Sciatic nerve (tissue), 2 donors: ENCODE data around the gene C11orf21. TPM values are rescaled to one million over a fixed set of nuclear protein-coding genes. Genes with fewer than 3 reads are reported as not detected.
A peak's percentile ranks its signal among the peaks of the same experiment; 100 is the strongest.
"Not testable (repeated sequence)": the region's sequence is repeated elsewhere in the genome, so short reads cannot be mapped to it uniquely, and the experiment has no call there.

ENCODE experiments used
- ATAC-seq: fragments of 200-7000 bp; cut with Tn5 transposase; one replicate; pipeline ENCODE4 v1.9.1; 2020; ENCODE audit warnings: mild to moderate bottlenecking, moderate library complexity
- DNase-seq: peaks from one replicate; pipeline ENCODE4 v3.0.0-alpha.2; 2020; ENCODE audit warnings: low spot score
- intact Hi-C: fragments of 100-400 bp; cut with DNase I; formaldehyde crosslinking; loops from one replicate; pipeline ENCODE4 v1.14.2; 2022
- total RNA-seq: library from RNA; stranded (reverse); fragmentation: NEBNext Ultra II Directional; extraction: Animal tissue kit (Norgen Biotek cat#: 25700); gene quantifications from one replicate; pipeline ENCODE4 v1.2.1, GENCODE V29; 2021
- donor health status: DM: no; HTN: no; CAD: no.
- donor health status: DM: no; HTN: no; CAD: no.

Gene C11orf21
- total RNA-seq, 1 donor from 2014 or later, result 3.1 TPM

- DNase-seq (peak; percentile 73), ATAC-seq (peak; percentile 95)
These were observed 14.6 kb downstream of the C11orf21 start for GRCh38 chr11:2287091-2287490.

GRCh38 chr11:2286350-2286749, 15.4 kb downstream of the C11orf21 start:
- DNase-seq, intact Hi-C loops, ATAC-seq: not testable (repeated sequence)

More at GRCh38 chr11:2287091-2287490, 14.6 kb downstream of the C11orf21 start:
- intact Hi-C loops, result no loop called here

- DNase-seq (no peak), ATAC-seq (no peak)
These were observed 21.5 kb downstream of the C11orf21 start for GRCh38 chr11:2280208-2280607.

DNA sequence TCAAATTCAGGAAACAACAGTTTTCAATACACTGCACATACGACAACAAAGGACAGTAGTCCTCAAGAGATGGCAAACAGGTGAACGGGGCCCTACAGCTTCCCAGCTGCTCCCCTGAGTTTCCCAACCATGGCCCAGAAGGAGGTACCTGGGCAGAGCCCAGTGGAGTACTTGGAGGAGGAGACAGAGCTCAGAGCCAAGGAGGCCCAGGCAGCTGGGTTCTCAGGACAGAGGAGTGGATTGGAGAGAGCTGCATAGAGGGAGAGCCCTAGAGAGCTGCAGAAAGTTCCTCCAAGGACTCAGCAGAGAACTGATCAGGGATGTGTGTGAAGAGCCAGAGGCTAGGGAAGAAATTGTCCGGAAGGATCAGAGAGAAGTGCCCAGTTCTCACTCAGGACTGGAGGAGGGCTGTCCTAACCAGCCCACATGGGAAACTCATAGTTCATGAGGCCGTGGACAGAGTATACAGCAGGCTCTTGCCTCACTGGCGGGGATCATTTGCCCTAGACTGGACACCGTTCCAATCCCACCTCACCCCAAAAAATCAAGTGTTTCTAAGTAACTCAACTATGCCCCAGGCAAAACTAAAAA, 23.7 kb downstream of the C11orf21 start:
- intact Hi-C loops, result no loop called here
- ATAC-seq, result peak; percentile 80
- DNase-seq, result no peak

More at GRCh38 chr11:2280208-2280607, 21.5 kb downstream of the C11orf21 start:
- intact Hi-C loops, result no loop called here

GRCh38 chr11:2277008-2277346, 24.7 kb downstream of the C11orf21 start:
- intact Hi-C loops, result no loop called here
- DNase-seq (peak; percentile 58), ATAC-seq (peak; percentile 52)

DNA sequence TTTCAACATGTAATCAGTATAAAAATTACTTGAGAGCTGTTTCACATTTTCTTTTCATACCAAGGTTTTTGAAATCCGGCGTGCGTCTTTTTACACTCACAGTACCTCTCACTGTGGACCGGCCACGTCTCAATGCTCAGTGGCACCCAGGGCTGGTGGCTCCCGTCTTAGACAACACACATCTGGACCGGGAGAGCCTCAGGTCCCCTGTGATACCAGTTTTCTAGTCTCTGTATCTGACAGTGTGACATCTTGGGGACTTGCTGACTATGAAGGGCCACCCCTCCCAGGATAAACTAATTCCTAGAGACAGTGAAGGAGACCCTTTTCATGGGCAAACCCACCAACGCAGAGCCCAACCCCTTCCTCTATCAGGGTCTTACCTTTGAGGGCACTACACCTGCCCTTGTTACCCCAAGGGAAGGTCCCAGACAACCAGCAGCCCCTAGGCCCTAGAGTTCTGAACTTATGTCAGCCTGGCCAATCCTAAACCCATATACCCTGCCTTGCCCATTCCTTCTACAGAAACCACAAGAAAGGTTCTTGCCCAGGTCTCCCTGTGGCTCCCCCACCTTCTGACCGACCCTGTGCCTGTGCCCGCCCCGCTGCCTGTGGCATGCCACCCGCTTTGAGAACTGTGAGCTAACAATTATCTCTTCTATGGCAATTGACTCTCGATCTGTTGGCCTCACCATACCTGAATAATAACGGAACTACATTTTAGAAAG, 25.3 kb downstream of the C11orf21 start:
- intact Hi-C loops, result no loop called here
- DNase-seq (peak; percentile 45), ATAC-seq (no peak)

DNA sequence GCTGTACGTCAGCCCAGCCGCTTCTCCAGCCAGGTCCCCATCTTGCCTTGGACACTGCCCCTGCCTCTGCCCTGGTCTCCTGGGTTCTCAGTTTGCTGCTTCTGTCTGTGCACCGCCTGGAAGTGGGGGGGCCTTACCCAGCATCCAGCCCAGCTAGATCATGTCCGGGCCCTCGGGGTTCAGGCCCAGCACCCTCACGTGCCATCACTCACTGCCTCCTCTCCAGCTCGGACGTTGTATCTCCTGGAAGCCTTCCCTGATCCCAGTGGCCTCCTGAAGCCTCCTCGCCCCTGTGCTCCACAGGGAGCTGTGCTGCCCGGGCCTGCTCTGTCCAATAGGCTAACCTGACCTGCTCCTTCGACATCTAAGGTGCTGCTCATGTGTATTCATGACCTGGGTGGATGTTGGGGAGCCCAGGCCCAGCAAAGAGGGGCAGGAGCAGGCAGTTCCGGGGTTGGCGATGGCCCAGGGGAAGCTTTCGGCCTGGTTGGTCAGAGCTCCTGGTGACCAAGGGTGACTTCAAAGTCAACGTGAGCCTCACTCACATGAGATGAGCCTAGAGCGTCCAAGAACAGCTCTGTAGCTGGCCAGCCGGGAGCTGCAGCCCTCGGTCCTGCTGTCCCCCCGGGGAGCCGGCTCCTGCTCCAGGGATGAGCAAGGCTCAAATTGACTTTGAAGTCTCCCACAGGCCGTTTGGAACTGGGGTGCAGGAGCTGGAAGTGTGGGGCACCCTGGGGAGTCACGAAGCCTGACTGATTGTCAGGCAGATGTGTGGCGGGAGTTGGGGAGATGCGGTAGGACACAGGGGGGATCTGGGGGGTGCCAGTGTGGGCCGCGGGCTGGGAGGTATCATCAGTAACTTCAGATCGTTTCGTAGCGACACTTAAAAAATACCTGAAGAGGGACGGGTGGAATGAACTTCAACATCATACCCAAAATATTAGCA, 26.1 kb downstream of the C11orf21 start:
- intact Hi-C loops, result no loop called here
- ATAC-seq (no peak), DNase-seq (peak; percentile 56)

GRCh38 chr11:2273771-2274170, 27.9 kb downstream of the C11orf21 start:
- DNase-seq (no peak), ATAC-seq (no peak)
- intact Hi-C loops, result no loop called here

GRCh38 chr11:2273311-2273710, 28.4 kb downstream of the C11orf21 start:
- intact Hi-C loops, result no loop called here
- DNase-seq (no peak), ATAC-seq (no peak)

DNA sequence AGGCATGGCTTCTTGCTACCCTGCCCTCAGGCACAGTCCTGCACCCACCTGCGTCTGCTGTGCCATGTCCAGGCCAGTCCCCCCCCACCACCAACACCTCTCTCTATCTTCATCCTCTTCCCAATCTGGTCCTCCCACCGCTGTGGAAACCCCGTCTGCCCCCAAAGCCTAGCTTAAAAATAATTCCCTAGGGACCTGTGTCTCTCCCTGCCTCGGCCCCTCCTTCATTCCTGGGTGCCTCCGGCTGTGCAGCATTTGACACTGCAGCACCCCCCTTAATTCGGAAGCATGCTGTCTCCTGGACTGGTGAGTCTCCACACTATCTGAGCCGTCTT, 28.8 kb downstream of the C11orf21 start:
- DNase-seq (peak; percentile 45), ATAC-seq (no peak)
- intact Hi-C loops, result no loop called here

DNA sequence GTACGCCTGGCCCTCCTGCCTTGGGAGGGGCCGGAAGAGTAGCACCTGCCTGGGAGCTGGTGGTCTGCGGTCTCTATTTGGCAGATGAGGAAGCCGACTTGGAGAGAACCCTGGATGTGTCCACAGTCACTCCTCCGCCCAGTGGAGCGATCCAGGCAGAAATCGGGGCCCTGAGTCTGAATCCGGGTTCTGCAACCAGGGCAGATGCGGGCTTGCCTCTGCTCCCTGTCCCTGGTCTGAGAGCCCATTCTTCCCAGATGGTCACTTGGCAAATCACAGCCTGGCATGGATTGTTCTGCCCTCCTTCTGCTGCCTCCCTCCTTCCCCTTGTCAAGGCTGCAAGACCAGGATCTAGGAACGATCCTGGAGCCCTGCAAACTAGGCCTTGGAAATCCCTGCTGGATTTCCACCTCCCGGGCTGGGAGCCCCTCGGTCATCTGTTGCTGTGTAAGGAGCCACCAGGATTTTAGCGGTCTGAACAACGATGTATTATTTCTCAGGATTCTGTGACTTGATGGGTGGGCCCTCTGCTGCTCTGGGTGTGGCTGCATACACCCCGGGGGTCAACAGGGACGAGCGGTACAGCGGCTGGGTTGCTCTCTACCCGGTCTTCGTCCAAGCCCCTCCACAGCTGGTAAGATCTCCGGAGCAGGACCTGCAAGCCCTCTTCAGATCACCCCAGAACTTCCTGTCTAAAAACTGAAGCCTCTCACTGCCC, 29.3 kb downstream of the C11orf21 start:
- intact Hi-C loops, result no loop called here
- no peak for DNase-seq
- ATAC-seq, result no peak

DNA sequence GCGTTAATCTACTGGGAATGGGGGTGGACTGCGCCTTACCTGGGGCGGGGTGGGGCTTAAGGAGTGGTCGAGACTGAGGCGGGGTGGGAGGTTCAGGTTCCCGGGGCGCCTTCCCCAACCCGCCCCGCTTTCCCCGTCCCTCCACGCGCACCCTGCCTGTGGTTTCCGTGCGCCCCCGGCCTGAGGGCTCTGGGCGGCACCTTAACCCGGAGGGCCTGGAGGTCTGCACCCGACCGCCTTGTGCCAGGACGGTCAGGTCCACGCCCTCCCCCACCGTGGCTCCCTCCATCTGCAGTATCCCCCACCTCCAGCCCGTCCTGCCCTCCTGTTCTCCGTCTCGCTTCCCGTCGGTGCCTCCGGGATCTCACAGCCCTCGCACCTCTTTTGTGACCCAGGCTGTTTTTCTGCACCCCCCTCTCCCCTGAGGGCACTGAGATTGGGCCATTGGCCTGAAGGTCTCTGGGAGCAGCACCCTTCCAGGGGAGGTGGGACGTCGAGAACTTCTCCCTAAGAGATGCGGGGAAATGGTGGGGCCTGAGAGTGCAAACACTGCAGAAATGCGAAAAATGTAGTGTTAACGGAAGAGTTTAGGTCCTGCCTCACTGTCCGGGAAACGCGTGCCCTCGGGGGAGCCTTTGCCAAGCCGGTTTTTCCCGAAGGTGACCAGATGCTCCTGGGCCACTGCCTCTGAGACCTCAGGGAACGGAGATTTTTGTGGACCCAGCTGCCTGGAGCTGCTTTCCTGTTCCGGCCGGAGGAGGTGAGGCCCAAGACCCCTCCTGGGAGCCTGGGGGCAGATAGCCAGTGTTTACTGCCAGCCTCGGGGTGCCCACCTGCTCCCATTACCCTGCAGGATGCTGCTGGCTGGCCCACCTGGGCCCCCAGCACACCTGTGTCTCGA, 30.1 kb downstream of the C11orf21 start:
- DNase-seq (peak; percentile 54), ATAC-seq (no peak)
- intact Hi-C loops, result no loop called here

DNA sequence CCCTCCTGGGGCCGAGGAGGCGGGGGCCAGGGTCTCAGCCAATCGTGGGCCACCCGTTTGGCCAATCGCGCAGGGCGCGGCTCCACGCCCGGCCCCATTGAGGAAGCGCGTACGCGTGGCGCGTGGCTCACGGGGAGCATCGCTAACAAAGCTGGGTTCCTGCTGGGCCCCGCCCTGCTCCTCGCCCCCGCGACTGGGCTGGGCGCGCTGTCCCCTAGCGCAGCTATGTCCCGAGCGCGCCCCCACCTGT, 30.7 kb downstream of the C11orf21 start:
- DNase-seq (peak; percentile 63), ATAC-seq (peak; percentile 60)
- intact Hi-C loops, result no loop called here

GRCh38 chr11:2270322-2271076, 31.2 kb downstream of the C11orf21 start, which contains the start of gene ASCL2:
ASCL2 (minus strand) TSS chr11:2270588; CDS start chr11:2270332, 256 bp downstream.
- ATAC-seq (no peak), DNase-seq (peak; percentile 61)
- intact Hi-C loops, result no loop called here

- intact Hi-C loops, result no loop called here
- ATAC-seq, result peak; percentile 35
These were observed 32.0 kb downstream of the C11orf21 start for GRCh38 chr11:2269601-2270321.

DNA sequence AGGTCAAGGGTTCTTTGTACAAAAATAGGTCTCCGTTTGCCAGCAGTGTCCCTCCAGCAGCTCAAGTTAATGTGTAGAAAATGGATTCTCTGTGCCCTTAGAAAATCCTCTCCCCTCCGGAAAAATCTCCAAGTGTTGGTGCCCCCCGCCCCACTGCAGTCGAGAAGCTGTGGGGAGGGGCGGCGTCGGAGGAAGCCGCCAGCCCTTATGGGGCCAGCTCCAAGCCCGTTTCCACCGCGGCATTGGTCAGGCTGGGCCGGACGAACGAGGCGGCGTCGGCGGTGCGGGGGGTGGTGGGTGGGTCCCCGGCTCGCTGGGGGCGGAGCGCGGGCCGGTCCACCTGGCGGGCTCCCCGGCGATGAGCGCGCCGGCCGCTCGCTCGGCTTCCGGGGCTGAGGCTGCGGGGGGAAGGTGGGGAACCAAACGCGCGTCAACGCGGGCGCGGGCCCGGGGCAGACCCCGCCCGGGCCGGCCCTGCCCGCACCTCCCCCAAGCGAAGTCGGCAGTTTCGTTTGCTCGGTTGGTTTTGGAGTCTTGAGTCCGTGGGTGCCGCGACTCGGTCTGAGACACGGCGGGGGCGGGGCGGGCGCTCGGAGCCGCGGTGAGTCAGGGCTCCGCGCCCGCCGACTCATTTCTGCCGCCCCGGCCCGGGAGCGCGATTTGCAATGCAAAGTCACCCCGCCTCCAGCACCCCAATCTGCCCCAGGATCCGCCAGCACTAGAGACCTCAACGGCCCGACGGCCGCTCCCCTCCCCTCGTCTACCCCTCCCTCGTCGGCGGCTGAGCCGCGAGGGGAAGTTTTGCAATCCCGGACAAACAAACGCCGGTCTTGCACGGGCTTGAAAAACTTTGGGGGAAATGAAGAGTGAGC, 32.8 kb downstream of the C11orf21 start:
- intact Hi-C loops, result no loop called here
- ATAC-seq (peak; percentile 61), DNase-seq (peak; percentile 73)

More at GRCh38 chr11:2269601-2270321, 32.0 kb downstream of the C11orf21 start:
- DNase-seq, result peak; percentile 63
